Nephron progenitor cell (in vitro differentiated cells): ENCODE data around the gene SAXO2.

Source experiments
- DNase-seq: peaks from one replicate; pipeline ENCODE4 v3.0.0; 2021
- H3K27ac Mint-ChIP-seq: 2 replicates; pipeline ENCODE4 v1.8.0; 2021; ENCODE audit warnings: mild to moderate bottlenecking, moderate library complexity, mixed read lengths
- H3K27me3 Mint-ChIP-seq: 2 replicates; pipeline ENCODE4 v1.8.0; 2021; ENCODE audit warnings: mild to moderate bottlenecking, low read depth, mixed read lengths; ENCODE audit not compliant: poor library complexity
- H3K36me3 Mint-ChIP-seq: 2 replicates; pipeline ENCODE4 v1.8.0; 2021; ENCODE audit warnings: low read depth, mixed read lengths
- H3K4me1 Mint-ChIP-seq: 2 replicates; pipeline ENCODE4 v1.8.0; 2021; ENCODE audit warnings: mixed read lengths
- H3K4me3 Mint-ChIP-seq: 2 replicates; pipeline ENCODE4 v1.8.0; 2021; ENCODE audit warnings: mild to moderate bottlenecking, moderate library complexity, mixed read lengths
- H3K9me3 Mint-ChIP-seq: 2 replicates; pipeline ENCODE4 v1.8.0; 2021; ENCODE audit warnings: mild to moderate bottlenecking, moderate library complexity, mixed read lengths
- CTCF ChIP-seq: fragments of 200-600 bp; sonication (generic); IDR thresholded peaks from 2 replicates; pipeline ENCODE4 v1.5.0; 2021; ENCODE audit warnings: antibody characterized with exemption

SAXO2 gene

GRCh38 chr15:82301296-82302016 is 38.8 kb downstream of the SAXO2 start:
- Mint-ChIP-seq H3K27me3 (no peaks in the 10 kb centered on the region), H3K27ac (no peak overlapping the region), H3K4me1 (peaks cover 5% of the 10 kb centered on the region), H3K4me3 (no peak overlapping the region), H3K9me3 (no peaks in the 10 kb centered on the region), H3K36me3 (no peaks in the 10 kb centered on the region)
- DNase-seq, result no peak
- TF ChIP-seq CTCF, result no peak

- DNase-seq, result no peak
- H3K9me3 Mint-ChIP-seq, result no peaks in the 10 kb centered on the region
- H3K4me1 Mint-ChIP-seq, result peaks cover 10% of the 10 kb centered on the region
- H3K27ac Mint-ChIP-seq, result no peak overlapping the region
- no peak for TF ChIP-seq CTCF
- peaks cover 6% of the 10 kb centered on the region for H3K27me3 Mint-ChIP-seq
- no peaks in the 10 kb centered on the region for H3K36me3 Mint-ChIP-seq
- no peak overlapping the region for H3K4me3 Mint-ChIP-seq
Observed at GRCh38 chr15:82303956-82304777, 41.5 kb downstream of the SAXO2 start.

- Mint-ChIP-seq H3K4me1 (peaks cover 10% of the 10 kb centered on the region), H3K9me3 (no peaks in the 10 kb centered on the region), H3K36me3 (no peaks in the 10 kb centered on the region), H3K27me3 (peaks cover 6% of the 10 kb centered on the region), H3K4me3 (no peak overlapping the region), H3K27ac (no peak overlapping the region)
- DNase-seq, result no peak
- TF ChIP-seq CTCF, result no peak
Observed at GRCh38 chr15:82304778-82305090, 42.1 kb downstream of the SAXO2 start.

- TF ChIP-seq CTCF, result no peak
- peaks cover 5% of the 10 kb centered on the region for H3K4me1 Mint-ChIP-seq
- no peak for DNase-seq
- peaks cover 5% of the 10 kb centered on the region for H3K9me3 Mint-ChIP-seq
- no peak overlapping the region for H3K4me3 Mint-ChIP-seq
- no peak overlapping the region for H3K27ac Mint-ChIP-seq
- H3K36me3 Mint-ChIP-seq, result no peaks in the 10 kb centered on the region
- H3K27me3 Mint-ChIP-seq, result peaks cover 12% of the 10 kb centered on the region
Observed at GRCh38 chr15:82305621-82306048, 43.0 kb downstream of the SAXO2 start.

GRCh38 chr15:82306791-82307713 is 44.4 kb downstream of the SAXO2 start:
- H3K9me3 Mint-ChIP-seq, result peaks cover 16% of the 10 kb centered on the region
- H3K27me3 Mint-ChIP-seq, result peaks cover 23% of the 10 kb centered on the region
- H3K4me3 Mint-ChIP-seq, result no peak overlapping the region
- H3K27ac Mint-ChIP-seq, result no peak overlapping the region
- TF ChIP-seq CTCF, result no peak
- DNase-seq, result no peak
- peaks cover 5% of the 10 kb centered on the region for H3K4me1 Mint-ChIP-seq
- no peaks in the 10 kb centered on the region for H3K36me3 Mint-ChIP-seq
